HG03060 (cell line): ENCODE data around the gene ZNF784.

Source experiments
- ATAC-seq: cut with Tn5 transposase; IDR thresholded peaks from one replicate; pipeline ENCODE4 v1.9.1; 2021; ENCODE audit warnings: low read depth, moderate number of reproducible peaks; ENCODE audit not compliant: unreplicated experiment

The ZNF784 gene, protein sequence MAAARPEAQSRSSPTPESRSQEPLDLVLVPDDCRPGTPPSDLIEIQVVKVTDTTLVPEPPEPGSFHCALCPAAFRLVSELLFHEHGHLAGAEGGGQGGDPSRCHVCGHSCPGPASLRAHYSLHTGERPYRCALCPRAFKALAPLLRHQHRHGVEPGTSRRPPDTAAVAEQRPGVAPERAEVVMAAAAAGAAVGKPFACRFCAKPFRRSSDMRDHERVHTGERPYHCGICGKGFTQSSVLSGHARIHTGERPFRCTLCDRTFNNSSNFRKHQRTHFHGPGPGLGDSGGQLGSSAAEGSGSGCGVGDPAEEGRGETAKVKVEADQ

GRCh38 chr19:55624109-55625003 lies at the start of gene ZNF784:
ZNF784 (minus strand) TSS chr19:55624566; CDS start chr19:55624561, 5 bp downstream.
- no peak for ATAC-seq

GRCh38 chr19:55673889-55674288 lies 49.5 kb upstream of the ZNF784 start:
- ATAC-seq: no peak

GRCh38 chr19:55673465-55673864 lies 49.1 kb upstream of the ZNF784 start:
- ATAC-seq: no peak

DNA sequence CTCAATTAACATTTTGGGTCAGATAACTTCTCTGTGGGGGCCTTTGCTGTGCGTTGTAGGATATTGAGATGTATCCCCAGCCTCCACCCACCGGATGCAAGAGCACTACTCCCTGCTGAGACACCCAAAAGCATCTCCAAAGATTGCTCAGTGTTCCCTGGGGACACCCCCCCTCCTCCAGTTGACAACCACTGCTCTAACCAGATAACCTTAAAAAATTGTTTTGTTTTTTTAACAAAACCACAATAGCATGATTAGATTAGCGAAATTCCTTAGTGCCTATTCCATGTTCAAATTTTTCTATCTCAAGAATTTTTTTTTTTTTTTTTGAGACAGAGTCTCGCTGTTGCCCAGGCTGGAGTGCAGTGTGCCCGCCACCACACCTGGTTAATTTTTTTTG lies 48.1 kb upstream of the ZNF784 start:
- no peak for ATAC-seq

DNA sequence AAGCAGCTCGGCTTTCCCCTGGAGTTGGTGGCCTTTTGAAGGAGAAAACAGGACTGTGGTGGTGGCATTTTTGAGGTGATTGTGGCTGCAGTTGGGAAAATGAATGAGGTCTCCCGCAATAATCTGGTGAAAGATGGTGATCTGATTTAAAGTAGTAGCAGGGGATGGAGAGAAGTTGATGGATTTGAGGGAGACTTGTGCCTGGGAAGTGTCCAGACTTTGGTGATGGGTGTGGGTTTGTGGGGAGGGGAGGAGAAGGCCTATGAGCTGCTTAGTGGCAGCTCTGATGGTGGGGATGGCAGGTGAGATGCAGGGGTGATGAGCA lies 46.6 kb upstream of the ZNF784 start:
- no peak for ATAC-seq

GRCh38 chr19:55670280-55671053 lies 46.1 kb upstream of the ZNF784 start:
- no peak for ATAC-seq

DNA sequence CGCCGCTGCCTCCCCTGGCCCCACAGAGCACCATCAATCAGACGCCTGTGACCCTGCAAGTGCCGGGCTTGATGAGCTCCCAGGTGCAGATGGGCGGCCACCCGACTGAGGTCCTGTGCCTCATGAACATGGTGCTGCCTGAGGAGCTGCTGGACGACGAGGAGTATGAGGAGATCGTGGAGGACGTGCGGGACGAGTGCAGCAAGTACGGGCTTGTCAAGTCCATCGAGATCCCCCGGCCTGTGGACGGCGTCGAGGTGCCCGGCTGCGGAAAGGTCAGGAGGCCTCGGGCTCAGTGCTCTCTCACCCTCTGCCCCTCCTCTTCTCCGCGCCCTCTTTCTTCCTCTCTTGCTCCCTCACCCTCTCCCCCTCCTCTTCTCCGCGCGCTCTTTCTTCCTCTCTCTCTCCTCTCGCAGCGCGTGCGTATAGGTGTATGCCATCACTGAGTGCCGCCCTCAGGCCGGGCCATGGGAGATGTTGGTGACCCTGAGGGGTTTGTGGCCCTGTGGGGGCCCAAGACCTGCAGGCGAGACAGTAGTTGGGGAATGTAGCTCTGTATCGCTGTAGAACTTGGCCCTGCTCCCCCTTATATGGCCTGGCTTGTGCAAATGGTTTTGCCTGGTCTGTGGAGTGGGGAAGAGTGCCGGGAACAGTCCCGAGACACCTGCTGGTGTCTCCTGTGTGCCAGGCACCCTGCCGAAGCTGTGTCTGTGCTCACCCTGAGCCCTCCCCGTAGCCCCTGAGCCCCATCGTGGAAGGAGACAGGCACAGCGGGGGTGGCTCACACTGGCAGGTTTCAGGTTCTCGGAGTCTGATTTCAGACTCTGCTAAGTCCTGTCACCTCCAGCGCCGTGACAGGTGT lies 45.3 kb upstream of the ZNF784 start:
- ATAC-seq: no peak

DNA sequence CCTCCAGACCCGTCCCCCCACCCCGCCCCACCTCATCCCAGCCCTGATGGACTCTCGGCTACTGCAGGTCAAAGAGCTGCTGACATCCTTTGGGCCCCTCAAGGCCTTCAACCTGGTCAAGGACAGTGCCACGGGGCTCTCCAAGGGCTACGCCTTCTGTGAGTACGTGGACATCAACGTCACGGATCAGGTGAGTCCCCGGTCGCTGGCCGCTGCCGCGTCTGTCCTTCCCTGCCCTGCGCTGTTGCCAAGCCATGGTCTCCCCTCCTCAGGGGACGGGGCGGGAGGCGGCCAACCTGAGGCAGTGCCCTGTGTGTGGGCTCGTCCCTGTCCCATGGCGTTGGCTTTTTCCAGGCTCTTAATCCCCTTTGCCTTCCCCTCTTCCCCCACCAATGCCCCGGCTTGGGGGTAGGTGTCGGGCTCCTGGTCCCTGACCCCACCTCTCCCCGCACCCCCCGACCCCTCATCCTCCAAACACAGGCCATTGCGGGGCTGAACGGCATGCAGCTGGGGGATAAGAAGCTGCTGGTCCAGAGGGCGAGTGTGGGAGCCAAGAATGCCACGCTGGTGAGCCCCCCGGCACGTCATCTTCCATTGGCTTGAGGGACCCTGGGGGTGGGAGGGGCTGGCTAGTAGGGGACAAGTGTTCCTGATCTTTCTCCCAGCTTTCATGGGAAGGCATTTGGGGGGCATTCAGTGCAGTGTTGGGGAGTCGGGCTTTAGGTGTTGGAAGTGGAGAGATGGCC lies 44.4 kb upstream of the ZNF784 start:
- no peak for ATAC-seq

DNA sequence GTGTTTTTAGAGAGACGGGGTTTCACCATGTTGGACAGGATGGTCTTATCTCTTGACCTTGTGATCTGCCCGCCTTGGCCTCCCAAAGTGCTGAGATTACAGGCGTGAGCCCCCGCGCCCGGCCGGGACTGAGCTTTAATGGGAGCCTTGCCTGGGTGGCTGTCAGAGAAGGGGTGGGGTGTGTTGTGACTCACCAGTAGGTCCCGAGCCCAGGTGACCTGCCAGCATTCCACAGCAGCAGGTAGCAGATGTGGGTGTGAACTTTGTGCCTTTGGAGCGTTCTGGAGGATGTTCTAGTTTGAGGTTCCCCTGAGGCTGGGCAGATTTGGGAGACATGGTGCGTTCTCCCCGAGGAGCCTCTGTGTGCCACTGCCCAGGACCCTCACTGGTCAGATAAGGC lies 43.6 kb upstream of the ZNF784 start:
- no peak for ATAC-seq

- ATAC-seq: no peak
Measured at GRCh38 chr19:55667511-55667910, 43.1 kb upstream of the ZNF784 start.

- ATAC-seq: no peak
Measured at GRCh38 chr19:55667006-55667381, 42.6 kb upstream of the ZNF784 start.

DNA sequence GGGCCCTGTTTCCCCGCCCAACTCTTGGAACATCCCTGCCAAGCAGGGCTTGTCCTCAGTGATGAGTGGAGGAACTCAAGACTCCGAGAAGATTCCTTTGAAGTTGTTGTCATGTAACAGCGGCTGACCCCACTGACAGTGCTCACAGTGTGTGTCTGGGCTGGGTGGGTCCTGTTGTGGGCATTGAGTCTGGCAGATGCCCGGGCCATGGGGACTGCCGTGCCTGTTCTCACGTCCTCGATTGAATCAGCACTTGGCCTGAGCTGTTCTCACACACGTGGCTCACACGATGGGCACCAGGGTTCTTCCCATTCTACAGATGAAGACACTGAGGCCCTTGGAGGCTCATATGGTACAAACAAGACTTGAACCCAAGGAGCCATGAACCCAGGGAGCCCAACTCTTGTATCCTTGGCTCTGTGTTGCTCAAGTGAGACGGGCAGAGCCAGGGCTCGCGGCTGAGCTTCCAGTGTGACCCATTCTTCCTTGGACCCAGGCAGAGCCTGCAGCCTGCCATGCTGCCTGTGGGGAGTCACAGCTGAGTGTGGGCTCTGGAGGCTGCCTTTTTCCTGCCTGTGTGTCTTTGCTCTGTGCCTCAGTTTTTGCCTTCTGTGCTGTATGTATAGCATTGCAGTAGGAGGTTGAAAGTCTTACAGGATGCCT lies 42.1 kb upstream of the ZNF784 start:
- no peak for ATAC-seq

- no peak for ATAC-seq
Measured at GRCh38 chr19:55663846-55664536, 39.6 kb upstream of the ZNF784 start.

DNA sequence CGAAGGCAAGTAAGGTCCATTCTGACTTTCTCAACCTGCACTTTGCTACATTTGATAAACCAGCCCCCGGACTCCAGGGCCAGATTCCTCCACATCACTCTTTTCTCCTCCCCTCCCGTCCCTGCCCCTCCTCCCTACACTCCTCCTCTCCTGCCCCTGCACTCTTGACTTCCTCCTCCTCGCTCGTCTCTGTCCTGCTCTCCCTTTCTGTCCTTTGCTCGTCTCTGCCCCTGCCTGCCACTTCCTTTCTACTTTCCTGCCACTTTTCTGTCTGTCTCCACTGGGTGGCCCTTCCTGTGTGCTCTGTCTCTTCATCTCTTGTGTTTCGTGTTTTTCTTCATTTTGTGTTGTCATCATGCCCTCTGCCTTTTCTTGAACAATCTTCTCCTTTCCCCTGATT lies 37.5 kb upstream of the ZNF784 start:
- ATAC-seq: no peak

- ATAC-seq: no peak
Measured at GRCh38 chr19:55660991-55661390, 36.6 kb upstream of the ZNF784 start.

GRCh38 chr19:55660404-55660803 lies 36.0 kb upstream of the ZNF784 start:
- no peak for ATAC-seq

- no peak for ATAC-seq
Measured at GRCh38 chr19:55659822-55660221, 35.5 kb upstream of the ZNF784 start.

DNA sequence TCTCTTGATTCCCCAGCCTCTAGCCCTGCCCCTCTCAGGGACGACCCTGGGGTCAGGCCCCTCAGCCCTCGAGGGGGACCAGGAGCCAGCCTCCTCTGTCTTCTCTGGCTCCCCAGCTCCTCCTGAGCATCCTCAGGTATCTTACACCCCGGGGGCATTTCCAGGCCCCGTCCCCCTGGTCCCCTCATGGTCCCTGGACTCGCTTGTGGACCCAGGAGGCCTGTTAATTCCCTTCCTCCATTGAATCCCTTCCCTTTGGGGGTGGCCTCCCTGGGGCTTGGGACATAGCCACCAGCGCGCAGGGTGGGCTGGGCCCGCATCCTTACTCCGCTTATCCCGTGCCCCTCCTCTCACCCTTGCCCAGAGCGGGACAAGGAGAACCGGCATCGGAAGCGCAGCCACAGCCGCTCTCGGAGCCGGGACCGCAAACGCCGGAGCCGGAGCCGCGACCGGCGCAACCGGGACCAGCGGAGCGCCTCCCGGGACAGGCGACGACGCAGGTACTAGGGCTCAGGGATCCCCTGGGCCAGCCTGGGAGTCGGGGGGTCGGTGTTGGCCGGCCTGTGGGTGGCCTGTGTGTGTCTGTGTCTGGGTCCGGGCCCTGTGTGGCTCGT lies 34.6 kb upstream of the ZNF784 start:
- ATAC-seq: no peak
